ENCODE data around the gene SERPINI1.

SERPINI1 gene

GRCh38 chr3:167732313-167733065 lies 3.0 kb upstream of the SERPINI1 start:
- H3K4me3 ChIP-seq (ENCODE audit: control insufficient read depth, low read depth, low read length): no peak overlapping the region
- DNase-seq (ENCODE audit: low read depth): no peak
- TF ChIP-seq CTCF (IDR thresholded peaks at IDR 0.05; ENCODE audit: control insufficient read depth, insufficient read depth, low read depth, low read length, missing control alignments): no peak

- no peak for DNase-seq (ENCODE audit: low read depth)
- peak overlapping the region; percentile 91 for H3K4me3 ChIP-seq (ENCODE audit: control insufficient read depth, low read depth, low read length)
- no peak for TF ChIP-seq CTCF (IDR thresholded peaks at IDR 0.05; ENCODE audit: control insufficient read depth, insufficient read depth, low read depth, low read length, missing control alignments)
Measured at GRCh38 chr3:167733961-167734497, 1.5 kb upstream of the SERPINI1 start.

- TF ChIP-seq CTCF (IDR thresholded peaks at IDR 0.05; ENCODE audit: control insufficient read depth, insufficient read depth, low read depth, low read length, missing control alignments): peak; percentile 2
- H3K4me3 ChIP-seq (ENCODE audit: control insufficient read depth, low read depth, low read length): peak within 1 kb of the TSS; percentile 91
- DNase-seq (ENCODE audit: low read depth): peak; percentile 92
Measured at GRCh38 chr3:167734498-167735232, 856 bp upstream of the SERPINI1 start, which contains the start of gene PDCD10. PDCD10 (minus strand) TSS chr3:167734892; CDS start chr3:167720157, 14,735 bp downstream.

- no peak for TF ChIP-seq CTCF (IDR thresholded peaks at IDR 0.05; ENCODE audit: control insufficient read depth, insufficient read depth, low read depth, low read length, missing control alignments)
- H3K4me3 ChIP-seq (ENCODE audit: control insufficient read depth, low read depth, low read length): no peak overlapping the region
- DNase-seq (ENCODE audit: low read depth): no peak
Measured at GRCh38 chr3:167736264-167736787, 805 bp downstream of the SERPINI1 start.

- no peak for TF ChIP-seq CTCF (IDR thresholded peaks at IDR 0.05; ENCODE audit: control insufficient read depth, insufficient read depth, low read depth, low read length, missing control alignments)
- no peak for DNase-seq (ENCODE audit: low read depth)
- H3K4me3 ChIP-seq (ENCODE audit: control insufficient read depth, low read depth, low read length): no peak overlapping the region
Measured at GRCh38 chr3:167736997-167737396, 1.5 kb downstream of the SERPINI1 start.

- DNase-seq (ENCODE audit: low read depth): no peak
- H3K4me3 ChIP-seq (ENCODE audit: control insufficient read depth, low read depth, low read length): no peak overlapping the region
- no peak for TF ChIP-seq CTCF (IDR thresholded peaks at IDR 0.05; ENCODE audit: control insufficient read depth, insufficient read depth, low read depth, low read length, missing control alignments)
Measured at GRCh38 chr3:167738037-167738436, 2.5 kb downstream of the SERPINI1 start.

Measured in AG09309 (cell line).